GM21381 (cell line): ENCODE measurements around the gene RNLS.
"Not testable (repeated sequence)": the region's sequence is repeated elsewhere in the genome, so short reads cannot be mapped to it uniquely, and the experiment has no call there.

Experiments
- ATAC-seq: cut with Tn5 transposase; IDR thresholded peaks from one replicate; pipeline ENCODE4 v1.9.1; 2021; ENCODE audit warnings: mild to moderate bottlenecking, moderate library complexity; ENCODE audit not compliant: unreplicated experiment

The RNLS gene

DNA sequence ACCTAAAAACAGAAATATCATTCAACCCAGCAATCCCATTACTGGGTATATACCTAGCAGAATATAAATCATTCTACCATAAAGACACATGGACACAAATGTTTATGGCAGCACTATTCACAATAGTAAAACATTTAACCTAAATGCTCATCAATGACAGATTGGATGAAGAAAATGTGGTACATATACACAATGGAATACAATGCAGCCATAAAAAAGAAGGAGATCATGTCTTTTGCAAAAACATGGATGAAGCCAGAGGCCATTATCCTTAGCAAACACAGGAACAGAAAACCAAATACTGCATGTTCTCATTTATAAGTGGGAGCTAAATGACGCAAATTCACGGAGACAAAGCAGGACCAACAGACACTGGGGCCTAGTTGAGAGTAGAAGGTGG is 96.3 kb downstream of the RNLS start:
- not testable (repeated sequence) for ATAC-seq

DNA sequence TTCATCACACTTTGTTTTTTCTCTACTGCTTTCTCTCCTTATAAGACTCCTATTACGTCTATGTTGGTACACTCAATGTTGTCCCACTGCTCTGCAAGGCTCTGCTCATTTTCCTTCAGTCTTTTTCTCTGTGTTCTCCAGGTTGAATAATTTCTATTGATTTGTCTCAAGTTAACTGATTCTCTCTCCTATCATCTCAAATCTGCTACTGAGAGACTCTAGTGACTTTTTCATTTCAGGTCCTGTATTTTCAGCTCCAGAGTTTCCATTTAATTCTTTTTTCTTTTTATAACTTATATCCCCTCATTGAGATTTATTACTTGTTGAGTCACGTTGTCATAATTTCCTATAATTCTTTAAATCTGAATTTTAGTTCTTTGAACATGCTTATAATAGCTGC is 100.9 kb downstream of the RNLS start:
- ATAC-seq, result no peak

DNA sequence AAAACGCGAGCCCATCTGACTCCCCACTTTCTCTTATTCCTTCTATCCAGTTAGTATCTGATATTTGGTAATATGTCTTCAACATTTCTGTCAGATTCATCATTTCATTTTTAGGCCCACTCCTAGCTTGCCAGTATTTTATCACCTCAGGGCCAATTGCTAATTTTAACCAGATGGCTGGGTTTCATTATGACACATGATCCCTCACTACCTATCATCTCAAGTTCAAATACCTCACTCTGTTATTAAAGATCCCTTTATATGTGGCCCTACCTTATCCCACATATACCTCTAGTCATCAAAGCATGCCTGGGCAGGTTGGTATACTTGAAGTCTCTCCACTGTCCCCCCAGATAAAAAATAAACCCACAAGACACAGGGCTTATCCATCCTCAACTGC is 104.9 kb downstream of the RNLS start:
- no peak for ATAC-seq

DNA sequence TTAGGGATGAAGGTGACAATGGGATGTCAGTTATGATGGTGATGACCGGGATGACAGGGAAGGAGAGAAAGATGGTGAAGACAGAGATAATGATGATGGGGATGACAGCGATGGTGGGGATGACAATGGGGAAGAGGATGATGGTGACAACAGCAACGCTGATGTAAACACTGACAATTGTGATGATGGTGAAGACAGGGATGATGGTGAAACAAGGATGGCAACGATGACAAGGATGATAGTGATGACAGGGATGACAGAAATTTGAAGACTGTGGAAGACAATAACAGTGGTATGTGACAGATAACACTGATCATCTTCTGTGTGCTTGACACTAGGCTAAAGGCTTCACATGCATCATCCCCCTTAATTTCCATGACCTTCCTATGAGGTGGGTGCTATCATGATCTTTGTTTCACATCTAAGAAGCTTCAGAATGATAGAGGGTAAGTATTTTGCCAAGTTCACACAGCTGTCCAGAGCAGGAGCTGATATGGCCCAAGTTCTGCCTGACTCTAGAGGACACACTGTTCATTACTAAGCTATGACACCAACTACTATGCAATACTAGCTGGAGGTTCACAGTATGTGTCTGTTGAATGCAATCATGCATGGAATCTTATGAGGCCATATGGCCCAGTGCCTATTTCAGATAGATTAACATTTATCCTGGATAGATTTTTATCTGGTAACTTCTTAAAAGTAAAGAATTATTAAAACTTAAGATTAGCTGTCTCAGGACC is 105.6 kb downstream of the RNLS start:
- no peak for ATAC-seq

DNA sequence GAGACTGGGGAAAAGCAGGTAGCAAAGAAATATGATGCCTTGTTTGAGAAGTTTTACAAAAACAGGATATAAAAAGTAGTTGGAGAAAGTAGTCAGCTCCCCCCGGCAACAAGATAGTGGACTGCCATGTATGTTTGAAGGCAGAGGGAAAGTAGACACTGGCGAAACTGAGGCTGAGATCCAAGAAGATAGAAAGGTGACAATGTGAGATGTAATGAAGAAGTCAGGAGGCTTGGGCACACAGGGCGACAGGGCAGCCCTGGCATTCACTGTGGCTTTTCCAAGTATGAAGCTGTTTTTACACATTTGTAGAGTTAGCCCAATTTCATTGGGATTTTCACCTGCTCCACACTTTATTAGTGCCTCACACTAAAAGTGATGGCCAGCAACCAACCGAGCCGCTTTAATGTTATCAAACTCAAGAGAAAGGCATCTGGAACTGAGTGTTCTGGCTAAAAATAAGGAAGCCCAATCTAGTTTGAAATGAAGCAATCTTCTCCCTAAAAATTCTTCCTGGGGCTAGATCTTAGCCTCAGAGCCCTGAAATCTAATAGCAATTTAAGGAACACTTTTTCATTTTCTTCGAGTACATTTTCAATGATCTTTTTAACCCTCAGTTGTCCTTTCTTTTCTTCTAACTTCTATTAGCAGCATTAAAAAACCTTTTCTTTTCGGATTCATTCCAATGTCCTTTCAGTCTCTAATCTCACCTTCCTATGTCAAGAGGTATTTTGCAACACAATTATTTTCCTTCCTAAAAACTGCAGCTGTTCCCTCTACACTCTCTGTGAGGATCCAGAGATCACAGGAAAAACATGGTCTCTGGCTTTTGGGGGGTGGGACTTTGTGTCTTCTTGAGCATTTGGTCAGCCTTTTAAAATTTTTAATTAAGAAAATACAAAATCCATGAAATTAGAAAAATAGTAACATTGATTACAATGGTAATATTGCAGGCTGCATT is 108.0 kb downstream of the RNLS start:
- no peak for ATAC-seq

DNA sequence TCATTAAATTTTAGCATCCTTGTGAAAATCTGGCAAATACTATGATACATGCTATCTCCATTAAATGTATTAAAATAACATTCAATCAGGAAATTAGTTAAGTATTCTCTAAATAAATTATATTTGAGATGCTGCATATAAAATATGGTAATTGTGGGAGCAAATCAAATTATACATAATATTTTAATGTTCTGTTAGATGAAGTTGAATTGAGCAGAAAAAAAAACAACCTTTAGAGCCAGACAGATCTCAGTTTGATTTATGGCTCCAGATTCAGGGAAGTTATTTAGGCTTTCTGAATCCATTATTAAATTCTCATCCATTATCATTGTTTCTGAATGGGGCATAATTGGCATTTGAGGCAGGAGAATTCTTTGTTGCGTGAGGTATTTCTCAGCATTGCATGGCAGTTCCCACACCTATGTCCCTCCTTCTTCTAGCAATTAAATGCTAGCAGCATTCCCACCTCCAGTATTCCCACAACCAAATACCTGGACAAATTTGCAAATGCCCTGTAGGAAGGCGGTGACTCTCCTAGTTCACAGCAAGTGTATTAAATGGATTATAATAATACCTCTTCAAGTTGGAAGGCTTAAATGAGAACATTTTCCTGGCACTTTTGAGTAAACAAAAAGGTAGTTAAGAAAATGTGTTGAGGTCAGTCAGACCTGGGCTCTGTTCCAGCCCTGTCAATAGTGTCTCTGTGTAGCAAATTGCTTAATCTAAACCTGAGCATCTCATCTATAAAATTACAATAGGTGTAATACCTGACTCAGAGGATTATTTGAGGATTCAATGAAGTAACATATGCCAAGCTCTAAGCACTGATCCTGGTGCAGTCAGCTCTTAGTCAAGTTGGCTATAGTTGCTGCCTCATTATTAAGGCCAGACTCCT is 108.9 kb downstream of the RNLS start:
- no peak for ATAC-seq

DNA sequence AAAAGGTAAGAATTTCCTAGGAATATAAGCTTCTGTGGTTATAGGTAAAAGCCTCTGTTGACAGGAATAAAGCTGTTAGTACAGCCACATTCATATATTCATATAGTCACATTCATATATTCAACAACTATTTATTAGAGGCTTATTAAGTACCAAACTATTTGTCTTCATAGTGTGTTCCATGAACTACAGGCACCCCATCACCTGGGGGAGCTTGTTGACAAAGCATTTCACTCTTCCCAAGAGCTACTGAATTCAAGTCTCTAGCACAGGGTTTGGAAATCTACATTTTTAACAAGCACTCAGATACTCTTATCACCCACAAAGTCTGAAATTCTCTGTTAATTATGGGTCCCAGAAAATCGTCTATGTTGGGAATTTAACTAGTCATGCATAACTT is 110.6 kb downstream of the RNLS start:
- no peak for ATAC-seq

DNA sequence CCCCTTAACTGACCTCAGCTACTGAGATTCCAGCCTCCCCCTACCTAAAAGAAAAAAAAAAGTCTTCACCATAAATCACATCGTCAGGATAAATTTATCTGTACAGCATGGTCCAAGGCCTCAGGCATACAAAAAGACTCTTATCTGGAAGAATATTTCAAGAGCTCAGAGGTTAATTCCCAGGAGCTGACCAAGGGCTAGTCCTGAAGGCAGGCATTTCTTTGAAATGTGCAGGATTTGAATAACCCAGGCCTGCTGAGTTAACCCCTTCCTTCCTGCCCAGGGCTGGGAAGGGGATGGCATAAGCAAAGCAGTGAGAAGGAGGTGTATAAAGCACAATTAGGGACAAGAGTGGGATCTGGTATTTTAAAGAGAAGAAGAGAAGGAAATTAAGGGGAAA is 111.2 kb downstream of the RNLS start:
- no peak for ATAC-seq

DNA sequence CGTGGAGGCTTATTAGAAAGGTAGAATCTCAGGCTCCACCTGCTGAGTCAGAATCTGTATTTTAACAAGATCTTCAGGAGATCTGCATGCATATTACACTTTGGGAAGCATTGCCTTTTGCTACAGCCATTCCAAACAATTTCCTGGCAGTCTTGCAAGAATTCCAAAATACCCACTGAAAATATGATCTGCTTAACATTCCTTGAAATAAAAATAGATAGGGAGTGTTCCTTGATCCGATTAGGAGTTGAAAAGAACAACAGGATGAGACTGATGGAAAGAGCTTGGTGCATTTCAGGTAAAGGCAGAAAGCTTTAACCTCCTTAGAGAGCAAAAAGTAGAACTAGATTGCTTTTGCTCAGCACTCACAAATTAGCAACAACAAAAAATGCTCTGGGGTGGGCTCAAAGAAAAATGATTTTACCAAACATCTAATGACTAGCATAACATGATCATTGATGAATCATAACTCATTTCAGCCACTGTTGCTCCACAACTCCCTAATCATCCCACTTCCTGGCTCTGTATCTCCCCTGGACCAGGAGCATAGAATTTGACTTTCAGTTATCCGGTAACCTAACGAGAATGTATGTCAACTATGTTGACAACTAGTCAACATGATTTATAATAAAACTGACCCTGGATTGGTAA is 115.2 kb downstream of the RNLS start:
- ATAC-seq, result no peak

DNA sequence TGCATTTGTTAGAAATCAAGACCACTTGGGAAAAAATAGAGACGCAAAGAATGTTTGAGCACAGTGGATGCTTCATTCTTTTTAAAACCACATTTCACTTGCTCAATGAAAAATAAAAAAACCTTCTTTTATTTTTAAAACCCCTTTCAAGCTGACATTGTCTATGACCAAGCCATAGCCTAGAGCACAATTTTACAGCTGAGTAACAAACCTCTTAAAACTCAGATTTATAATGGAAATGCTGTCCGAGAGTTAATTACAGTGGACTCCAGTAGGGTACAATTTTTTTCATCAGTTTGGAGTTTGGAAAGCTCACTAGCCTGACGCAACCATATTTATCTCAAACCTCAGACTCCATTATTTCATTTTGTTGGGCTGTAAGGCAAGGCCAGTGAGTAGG is 116.3 kb downstream of the RNLS start:
- no peak for ATAC-seq

DNA sequence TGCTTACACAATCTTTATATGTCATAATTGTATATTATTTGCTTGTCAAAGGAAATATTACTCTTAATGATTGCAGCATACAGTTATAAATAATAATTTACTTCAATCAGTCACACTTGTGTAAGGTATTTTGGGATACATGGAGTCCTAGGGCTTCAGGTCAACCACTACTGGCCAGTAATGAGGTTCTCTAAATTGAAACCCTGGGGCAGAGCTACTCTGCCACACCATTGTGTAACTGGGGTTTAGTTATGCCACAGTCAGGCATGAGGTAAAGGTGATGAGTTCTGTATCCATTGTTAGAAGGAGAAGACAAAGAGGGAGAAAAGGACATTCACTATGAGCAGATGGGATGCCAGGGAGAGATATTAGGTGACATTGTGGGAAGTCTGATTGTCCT is 117.4 kb downstream of the RNLS start:
- no peak for ATAC-seq

DNA sequence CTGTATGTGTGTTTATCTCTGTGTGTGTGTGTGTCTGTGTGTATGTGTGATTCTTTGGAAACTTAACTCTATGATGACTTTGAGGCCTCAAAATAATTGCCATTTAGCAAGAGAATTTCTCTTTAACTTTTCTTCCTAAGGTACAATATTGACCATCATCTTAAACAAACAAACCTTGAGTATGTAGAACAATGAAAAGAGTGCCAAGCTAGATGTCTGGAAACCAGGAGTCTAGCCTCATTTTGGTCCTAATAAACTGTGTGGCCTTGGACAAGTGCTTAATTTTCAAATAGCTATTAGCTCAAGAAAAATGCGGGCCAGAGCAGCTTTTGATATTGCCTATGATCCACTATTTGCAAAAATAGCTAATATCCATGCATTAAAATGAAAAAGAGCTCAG is 119.3 kb downstream of the RNLS start:
- ATAC-seq, result no peak

DNA sequence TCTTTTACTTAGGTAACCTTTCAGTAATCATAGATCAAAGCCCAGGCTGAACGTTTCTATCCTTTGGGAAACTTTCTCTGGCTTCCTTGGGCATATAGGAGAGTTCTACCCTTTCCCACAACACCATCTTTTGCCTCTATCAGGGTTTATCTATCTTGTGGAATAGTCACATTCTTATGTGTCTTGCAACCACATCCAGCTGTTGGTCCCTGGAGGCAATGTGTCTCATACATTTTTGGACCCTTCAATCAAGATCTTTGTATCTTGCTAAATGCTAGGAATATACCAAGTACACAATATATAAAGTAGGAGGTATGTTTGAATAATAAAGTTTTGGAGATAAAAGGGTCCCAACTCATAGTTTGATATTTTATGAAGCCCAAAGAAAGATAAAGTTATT is 121.7 kb downstream of the RNLS start:
- no peak for ATAC-seq

DNA sequence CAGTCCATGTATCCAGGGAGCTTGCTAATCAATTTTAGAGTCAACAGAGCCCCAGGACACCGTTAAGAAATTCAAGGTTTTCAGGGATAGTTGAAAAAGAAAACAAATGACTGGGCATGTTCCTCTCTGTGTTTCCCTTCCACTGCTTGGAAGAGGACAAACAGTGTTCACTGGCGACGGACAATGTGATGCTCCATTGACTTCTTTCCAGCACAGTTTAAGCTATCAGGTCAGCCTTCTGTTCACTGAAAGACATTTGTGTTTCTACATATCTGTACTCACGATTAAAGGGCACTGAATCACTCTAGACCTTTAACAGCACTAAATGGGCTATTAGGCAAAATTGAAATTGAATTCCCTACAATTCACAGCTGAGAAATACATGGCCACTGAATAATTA is 123.6 kb downstream of the RNLS start:
- no peak for ATAC-seq

DNA sequence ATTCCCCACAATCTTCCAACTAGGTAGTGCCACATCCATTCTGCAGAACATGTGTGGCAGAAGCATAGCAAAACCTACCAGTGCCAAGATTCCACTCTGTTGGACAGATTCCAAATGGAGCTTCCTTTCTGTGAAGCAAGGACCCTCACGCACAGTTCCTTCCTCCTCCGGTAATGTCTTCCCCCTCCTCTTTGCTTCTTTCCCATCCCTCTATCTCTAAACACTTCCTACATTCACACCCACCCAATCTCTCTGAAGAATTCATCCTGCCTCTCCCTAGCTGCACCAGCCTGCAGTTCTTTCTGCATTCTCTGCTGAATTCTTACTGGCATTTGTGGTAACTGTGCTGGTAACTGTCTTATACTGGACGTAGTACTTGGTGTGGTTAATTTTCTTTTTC is 124.9 kb downstream of the RNLS start:
- ATAC-seq, result no peak

DNA sequence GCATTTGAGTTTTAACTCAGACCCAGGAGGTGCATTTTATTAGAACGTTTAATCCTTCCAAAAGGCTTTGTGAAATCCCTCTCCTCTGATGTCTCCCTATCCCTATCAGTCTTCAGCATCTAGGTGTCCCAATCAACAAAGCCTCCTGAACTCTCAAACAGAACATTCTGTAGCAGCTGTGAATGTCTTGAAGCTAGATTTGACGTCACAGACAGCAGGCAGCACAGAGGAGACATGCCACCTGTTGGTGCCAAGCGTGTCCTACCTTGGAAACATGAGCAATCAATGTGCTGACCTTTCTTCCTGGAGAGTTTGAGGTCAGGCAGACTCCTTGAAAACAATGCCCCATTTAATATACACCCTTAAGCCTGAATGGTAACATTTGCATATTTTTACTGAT is 125.5 kb downstream of the RNLS start:
- ATAC-seq, result no peak

DNA sequence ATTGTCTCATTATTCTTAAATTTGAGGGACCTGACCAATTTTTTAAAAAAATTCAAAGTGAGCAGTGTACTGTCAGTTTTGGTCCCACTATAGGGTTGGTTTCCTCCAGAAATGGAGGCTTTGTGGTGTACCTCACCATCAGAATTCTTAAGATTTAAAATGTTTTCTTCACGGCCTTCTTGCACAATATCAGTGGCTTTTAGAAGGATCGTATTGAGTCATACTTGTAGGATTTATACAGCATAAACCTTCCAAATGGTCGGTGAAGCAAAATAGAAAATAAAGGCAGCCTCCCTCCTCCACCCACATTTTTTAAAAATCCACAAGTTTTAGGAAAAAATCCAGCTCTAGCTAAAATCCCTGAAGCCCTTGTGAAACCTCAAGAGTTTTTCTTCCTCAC is 126.4 kb downstream of the RNLS start:
- no peak for ATAC-seq

DNA sequence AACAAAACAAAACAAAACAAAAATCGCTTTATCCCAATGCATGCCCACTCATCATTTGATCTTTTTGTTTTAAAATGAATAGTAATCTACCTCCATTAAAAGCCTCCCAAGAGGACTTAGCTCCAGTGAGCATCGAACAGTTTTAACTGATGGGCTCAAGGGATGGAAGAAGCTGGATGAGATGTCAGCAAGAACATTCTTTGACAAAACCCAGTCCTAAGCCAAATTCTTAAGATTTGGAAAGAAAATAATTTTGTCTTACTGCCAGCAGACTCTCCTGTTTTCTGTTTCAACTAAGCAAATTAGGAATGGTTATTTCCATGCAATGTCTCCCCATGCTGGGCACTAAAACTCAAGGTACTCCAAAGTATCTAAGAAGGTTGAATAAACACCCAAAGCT is 127.3 kb downstream of the RNLS start:
- no peak for ATAC-seq

DNA sequence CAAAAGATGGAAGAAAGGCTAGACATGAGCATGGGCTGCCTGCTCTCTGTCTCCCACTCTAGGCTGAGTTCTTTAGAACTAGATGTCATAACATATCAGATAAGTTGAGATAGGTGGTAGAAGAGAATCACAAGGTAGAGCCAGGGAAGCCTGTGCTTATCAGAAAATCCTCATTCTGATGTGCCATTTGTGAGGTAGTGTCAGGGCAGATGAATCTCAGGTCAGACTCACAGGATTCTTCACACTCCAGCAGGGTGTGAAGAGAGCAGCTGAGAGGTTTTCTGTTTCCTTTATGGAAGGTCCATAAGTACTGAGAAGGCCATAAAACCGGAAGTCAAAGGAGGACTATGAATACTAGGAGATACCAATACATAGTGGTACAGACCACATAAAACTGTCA is 132.9 kb downstream of the RNLS start:
- ATAC-seq, result no peak

DNA sequence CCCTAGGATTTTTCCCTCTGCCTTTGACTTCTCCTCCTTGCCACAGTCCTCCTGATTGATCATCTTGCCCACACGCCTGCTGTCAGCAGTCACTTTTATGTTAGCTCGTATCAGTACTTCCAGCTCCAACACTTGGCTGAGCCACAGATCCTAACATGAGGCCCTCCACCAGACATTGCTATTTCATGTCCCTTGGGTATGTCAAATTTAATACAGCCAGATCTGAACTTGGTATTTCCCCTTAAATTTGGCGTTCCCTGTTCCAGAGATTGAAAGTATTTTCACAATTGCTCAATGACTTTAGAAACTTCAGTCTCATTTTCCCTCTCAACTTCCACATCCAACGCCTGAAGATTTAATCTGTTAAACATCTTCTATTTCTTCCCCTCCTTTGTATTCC is 140.4 kb downstream of the RNLS start:
- ATAC-seq, result no peak

DNA sequence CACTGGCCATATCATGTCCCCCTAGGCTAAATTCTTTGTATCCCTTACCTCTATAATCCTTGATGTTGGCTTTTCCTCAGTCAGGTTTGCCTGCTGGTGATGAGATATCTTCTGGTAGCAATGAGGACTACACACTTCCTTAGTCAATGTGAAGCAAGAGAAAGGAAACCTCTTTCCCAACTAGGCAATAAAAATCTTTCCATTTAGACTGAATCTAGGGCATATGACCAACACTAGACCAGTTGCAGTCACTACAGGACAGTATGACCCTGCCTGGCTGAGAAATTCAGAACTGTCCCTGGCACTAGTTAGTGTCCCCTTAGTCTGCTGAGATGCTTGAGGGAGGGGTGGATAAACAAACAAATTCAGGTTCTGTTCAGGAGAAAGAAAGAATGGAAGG is 142.6 kb downstream of the RNLS start:
- no peak for ATAC-seq
